Measurements from ENCODE around the gene ACER1.

- TF ChIP-seq CTCF (IDR thresholded peaks at IDR 0.05) (peak; percentile 40 to 85 (median 59)), POLR2A (IDR thresholded peaks at IDR 0.05) (no peak)
Measured at GRCh38 chr19:6279931-6280591, 53.4 kb downstream of the ACER1 start, which contains the start of gene MLLT1.
